ENCODE data around the gene CLINT1.

DNA sequence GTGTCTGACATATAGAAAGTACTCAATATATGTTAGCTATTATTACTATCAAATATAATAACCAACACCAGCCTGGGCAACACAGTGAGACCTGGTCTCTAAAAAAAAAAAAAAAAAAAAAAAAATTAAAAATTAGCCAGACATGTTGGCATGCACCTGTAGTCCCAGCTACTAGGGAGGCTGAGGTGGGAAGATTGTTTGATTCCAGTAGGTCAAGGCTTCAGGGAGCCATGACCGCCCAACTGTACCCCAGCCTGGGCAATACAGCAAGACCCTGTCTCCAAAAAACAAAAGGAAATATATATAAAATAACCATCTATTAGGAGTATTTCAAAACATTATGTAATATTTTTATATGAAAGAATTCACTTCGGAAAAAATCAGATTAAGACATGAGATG, 40.6 kb downstream of the CLINT1 start:
- TF ChIP-seq, protein P1, sequence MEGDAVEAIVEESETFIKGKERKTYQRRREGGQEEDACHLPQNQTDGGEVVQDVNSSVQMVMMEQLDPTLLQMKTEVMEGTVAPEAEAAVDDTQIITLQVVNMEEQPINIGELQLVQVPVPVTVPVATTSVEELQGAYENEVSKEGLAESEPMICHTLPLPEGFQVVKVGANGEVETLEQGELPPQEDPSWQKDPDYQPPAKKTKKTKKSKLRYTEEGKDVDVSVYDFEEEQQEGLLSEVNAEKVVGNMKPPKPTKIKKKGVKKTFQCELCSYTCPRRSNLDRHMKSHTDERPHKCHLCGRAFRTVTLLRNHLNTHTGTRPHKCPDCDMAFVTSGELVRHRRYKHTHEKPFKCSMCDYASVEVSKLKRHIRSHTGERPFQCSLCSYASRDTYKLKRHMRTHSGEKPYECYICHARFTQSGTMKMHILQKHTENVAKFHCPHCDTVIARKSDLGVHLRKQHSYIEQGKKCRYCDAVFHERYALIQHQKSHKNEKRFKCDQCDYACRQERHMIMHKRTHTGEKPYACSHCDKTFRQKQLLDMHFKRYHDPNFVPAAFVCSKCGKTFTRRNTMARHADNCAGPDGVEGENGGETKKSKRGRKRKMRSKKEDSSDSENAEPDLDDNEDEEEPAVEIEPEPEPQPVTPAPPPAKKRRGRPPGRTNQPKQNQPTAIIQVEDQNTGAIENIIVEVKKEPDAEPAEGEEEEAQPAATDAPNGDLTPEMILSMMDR (IDR thresholded peaks at IDR 0.05) = no peak
- TF ChIP-seq POLR2A (IDR thresholded peaks at IDR 0.05) = no peak
